HG02840 (cell line): ENCODE data around the gene CDK4.
"Not testable (repeated sequence)": the region's sequence is repeated elsewhere in the genome, so short reads cannot be mapped to it uniquely, and the experiment has no call there.

Experiments used
- ATAC-seq: cut with Tn5 transposase; IDR thresholded peaks from one replicate; pipeline ENCODE4 v1.9.1; 2021; ENCODE audit warnings: mild to moderate bottlenecking, moderate library complexity, moderate number of reproducible peaks; ENCODE audit not compliant: unreplicated experiment, low FRiP score

Gene CDK4

DNA sequence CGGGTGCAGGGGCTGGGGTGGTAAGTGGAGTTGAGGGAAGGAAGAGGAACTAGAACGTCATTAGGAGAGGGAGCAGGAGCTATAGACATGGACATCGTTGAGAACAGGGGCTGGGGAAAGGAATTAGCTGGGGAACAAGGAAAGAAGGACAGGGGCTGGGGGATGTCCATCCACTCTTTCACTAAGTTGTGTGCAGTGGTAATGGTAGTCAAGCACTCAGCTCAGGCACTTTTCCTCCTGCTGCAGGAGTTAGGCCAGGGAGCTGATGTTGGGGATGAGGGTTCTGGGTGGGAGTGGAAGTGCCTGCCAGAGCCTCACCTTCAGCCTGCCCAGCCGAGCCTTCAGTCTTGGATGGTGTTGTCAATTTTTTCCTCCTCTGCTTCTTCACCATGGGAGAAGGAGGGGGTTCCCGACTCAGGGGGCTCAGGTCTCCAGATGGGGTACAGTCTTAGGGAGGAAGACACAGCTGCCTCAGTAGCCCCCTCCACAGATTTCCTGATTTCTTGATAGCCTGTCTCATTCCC, 22.7 kb downstream of the CDK4 start:
- ATAC-seq = no peak

DNA sequence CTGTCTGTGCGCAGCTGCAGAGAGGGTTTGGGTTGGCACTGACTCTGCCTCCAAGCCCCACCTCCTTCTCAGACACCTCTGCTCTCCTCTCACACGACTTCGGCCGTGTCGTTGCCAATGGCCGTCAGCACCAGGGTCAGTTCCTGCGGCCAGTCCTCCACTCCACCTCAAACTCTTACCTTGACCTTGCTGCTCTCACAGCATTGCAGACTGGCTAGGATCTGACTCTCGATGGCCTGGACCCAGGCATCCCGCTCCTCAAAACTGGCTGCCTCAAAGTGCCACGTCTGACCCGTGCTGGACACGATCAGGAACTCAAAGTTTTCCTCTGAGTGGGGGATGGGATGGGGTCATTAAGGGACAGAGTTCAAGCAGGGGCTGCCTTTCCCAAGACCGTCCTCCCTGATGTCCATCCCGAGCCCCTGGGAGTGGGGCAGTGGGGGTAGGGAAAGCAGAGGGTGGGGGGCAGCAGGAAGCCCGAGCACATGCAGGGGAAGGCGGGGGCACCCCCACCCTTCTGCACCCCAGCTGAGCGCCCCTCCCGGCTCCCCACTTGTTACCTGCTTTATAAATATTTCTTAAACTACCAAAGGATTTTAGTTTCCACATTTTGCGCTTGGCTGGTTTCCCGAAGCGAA, 24.2 kb downstream of the CDK4 start:
- no peak for ATAC-seq

DNA sequence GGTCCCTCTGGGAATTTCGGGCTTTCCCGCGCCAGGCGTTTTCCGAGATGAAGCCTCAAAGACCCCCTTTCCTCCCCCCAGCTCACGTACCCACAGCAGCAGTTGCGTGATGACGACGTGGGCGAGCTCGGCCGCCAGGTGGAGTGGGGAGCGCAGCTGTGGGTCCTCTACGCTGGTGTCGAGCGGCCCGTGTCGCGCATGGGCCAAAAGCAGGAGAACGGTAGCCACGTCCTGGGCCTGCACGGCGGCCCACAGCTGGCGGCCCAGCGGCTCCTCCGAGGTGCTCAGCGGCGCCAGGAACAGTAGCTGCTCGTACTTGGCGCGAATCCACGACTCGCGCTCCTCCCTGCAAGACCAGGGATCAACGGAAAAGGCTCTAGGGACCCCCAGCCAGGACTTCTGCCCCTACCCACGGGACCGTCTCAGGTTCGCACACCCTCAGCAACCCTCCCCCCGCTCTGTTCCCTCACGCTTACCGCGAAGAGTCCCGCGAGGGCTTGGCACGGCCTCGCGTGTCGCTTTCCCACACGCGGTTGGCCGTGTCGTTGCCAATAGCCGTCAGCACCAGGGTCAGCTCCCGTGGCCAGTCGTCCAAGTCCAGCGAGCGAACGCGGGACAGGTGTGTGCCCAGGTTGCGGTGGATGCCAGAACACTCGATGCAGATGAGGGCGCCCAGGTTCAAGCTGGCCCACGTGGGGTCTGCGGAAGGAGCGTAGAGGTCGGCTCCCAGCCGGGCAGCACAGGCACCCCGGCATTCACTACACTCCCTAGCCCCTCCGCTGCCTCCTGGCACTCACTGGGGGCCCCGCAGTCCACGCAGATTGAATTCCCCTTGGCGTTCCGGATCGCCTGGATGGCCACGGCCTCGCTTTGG, 25.0 kb downstream of the CDK4 start:
- ATAC-seq = no peak

DNA sequence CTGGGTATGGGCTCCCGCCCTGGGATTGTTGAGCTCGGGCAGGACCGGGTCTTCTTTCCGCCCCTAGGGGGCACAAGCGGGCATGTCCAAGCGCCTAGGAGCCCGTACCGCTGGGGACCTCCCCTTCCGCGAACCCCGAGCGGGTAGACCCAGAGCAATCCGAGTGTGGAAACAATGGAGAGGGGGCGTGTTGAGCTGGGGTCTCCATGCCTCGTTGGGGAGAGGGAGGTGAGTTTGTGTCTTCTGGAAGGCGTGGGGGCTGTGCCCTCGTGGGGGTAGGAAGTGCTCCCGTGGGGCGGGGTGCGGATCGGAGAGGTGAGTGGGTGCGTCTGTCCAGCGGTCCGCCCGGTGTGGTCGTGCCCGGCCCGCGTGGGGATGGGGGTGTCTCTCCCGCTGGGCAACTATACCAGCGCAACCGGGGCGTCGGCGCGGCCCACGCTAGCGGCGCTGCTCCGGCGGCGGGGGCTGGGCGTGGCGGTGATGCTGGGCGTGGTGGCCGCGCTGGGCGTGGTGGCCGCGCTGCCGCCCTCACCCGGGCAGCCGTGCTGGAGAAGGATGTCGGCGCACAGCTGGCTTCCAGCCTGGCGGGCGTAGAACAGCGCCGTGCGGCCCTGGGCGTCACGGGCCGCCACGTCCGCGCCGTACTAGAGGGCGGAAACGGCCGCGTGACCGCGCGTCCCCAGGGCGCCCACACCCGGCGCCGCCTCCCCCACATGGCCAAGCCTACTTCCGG, 25.8 kb downstream of the CDK4 start:
- ATAC-seq = no peak

DNA sequence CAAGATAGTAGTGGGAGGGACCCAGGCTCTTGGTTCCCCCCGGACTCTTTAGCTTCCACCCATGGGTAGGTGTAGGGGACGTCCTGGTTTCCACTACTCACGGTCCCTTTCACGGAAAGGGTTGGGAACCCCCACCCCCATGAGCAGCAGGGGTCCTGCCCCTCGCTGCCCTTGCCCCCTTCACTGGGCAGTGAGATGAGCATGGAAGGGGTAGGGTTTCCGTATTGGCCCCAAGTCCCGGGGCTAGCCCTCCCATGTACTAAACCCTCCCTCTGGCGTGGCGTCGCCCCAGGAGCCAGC, 26.3 kb downstream of the CDK4 start:
- ATAC-seq = no peak

DNA sequence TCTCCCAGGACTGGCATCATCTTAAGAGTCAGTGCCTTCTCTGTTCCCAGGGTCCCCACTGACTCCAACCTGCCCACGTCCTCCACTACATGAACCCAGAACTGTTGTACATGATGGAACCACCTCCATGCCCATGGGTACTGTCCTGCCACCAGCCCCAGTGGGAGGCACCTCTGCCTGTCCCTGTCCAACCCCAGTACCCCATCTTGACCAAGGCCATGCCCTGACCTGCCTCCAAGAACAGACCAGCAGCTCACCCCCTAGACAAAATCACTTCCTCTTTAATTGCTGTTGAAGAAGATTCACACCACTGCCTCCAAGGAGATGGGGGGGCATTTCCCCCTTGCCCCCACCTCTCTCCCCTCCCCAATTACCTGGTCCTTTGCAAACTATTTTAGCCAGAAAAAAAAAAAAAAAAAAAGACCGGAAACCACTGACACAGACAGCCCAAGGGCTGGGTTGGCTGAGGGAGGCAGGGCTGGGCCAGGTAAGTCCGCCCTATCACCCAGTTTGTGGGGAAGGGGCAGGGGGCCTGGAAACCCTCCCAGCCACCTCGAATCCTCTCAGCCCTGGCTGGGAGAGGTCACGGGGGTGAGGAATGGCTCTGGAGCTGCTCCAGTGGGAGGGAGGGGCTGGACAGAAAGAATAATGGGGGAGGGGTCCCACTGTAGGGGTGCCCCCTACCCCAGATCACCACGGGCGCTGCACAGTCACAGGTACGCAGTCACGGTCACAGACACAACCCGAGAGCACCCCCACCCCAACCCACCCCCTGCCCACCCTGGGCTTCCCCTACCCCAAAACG, 27.0 kb downstream of the CDK4 start:
- no peak for ATAC-seq

DNA sequence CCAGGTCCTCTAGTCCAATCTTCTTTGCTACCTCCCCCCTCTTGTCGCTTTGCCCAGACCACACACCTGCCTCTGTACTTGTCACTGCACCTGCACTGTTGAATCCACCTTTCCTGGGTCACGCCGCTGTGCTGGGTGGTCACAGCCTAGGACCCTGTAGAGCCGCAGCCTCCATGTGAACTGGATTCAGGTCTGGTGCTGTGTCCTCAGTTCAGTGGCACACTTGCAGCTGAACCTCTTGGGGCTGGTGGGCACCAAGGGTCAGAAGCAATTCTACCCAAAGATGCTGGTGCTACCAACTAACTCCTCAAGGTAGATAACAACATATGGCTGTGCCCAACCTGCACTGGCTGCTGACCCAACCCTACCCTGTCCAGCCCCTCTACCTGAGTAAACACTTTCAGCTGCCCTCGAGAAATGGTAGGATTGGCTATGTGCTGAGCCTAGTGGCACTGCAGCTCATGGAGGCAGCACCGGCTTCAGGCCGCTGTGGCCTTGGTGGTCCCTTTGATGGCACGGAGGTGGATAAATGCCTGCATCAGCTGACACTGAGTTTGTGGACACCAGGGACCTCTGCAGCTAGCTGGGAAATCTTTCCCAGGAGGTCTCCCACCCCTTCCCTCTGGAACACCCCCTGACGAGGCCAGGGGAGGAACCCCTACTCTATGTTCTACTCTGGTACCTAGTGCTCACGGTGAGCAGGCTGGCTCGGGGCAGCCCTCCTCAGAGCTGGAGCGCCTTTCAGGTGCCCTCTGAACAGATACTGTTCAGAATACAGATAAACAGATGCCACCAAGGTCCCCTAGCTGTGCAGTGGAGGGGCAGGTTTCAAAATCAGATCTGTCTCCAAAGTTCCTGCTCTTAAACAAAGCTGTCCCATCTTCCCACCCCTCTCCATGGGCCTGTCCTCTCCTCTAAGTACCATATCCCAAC, 27.8 kb downstream of the CDK4 start:
- no peak for ATAC-seq

DNA sequence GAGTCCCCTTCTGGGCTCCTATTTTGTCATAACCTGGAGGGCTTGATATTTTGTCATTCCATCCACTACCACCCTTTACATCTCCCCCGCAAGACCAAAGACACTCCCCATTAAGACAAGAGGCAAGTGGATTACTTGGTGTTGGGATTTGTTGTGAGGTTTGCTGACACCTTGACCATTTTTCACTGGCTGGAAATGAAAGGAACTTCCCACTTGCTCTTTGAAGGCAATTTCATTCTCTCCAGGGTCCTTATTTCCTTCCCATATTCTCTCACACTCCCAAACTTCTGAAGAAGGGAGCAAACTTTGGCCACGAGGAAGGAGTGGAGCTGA, 28.5 kb downstream of the CDK4 start:
- no peak for ATAC-seq

DNA sequence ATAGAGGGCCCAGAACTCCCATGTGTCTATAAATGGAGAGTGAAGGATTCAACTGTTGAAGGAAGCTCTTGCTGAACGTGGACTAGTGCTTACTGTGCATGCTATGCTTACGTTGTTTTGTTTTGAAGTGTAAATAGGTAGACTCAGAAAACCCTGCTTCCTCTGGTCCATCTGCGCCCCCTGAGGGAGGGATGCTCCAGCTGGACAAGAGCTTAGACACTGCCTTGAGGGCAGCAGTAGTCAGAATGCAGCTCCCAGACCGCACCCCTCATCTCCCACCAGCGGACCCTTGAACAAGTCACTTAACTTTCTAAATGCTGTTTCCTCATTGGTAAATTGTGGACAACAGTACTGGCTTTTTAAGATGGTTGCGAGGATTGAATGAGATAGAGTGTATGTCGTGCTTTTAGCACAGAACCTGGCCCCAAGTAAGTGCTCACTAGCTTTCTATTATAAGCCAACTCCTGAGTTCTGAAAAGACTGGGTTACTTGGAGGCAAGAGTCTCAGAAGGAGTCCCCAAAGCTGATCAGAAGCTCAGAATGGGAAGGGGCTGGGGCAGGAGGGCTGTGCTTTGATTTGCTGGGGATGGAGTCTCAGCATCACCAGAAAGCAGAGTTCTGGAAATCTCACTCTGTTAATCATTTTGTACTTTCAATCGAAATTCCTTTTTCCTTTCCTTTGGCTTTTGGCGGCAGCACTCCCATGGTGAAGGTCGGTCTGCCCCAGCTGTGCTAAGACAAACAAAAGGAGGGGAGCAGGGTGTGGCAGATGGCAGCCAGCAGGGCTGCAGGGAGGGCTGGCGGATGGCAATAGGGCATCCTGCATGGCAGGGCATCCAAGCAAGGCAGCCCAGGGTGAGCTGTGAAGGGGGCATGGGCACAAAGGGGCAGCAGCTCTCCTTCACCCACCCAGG, 29.1 kb downstream of the CDK4 start:
- no peak for ATAC-seq

DNA sequence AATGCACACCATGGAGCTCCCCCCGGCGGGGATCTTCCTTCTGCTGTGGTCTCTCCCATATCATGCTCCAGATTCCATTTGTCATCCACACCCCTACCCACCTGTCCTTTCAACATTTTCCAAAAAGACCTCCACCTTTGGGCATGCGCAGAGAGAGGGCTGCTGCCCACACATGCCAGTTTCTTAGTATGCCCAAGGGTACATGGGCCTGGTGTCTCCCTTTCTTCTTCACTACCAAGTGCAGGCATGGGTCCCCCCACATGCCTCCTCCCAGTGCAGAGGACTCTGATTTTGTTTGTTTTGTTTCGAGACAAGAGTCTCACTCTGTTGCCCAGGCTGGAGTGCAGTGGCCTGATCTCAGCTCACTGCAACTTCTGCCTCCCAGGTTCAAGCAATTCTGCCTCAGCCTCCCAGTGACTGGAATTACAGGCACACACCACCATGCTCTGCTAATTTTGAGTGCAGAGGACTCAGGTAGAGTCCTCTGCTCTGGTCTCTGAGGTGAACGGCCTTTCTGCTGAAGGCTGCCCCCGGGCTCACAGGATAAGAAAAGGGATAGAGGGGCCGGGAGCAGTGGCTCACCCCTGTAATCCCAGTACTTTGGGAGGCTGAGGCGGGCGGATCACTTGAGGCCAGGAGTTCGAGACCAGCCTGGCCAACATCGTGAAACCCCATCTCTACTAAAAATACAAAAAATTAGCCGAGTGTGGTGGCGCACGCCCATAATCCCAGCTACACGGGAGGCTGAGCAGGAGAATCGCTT, 30.1 kb downstream of the CDK4 start:
- ATAC-seq = not testable (repeated sequence)

DNA sequence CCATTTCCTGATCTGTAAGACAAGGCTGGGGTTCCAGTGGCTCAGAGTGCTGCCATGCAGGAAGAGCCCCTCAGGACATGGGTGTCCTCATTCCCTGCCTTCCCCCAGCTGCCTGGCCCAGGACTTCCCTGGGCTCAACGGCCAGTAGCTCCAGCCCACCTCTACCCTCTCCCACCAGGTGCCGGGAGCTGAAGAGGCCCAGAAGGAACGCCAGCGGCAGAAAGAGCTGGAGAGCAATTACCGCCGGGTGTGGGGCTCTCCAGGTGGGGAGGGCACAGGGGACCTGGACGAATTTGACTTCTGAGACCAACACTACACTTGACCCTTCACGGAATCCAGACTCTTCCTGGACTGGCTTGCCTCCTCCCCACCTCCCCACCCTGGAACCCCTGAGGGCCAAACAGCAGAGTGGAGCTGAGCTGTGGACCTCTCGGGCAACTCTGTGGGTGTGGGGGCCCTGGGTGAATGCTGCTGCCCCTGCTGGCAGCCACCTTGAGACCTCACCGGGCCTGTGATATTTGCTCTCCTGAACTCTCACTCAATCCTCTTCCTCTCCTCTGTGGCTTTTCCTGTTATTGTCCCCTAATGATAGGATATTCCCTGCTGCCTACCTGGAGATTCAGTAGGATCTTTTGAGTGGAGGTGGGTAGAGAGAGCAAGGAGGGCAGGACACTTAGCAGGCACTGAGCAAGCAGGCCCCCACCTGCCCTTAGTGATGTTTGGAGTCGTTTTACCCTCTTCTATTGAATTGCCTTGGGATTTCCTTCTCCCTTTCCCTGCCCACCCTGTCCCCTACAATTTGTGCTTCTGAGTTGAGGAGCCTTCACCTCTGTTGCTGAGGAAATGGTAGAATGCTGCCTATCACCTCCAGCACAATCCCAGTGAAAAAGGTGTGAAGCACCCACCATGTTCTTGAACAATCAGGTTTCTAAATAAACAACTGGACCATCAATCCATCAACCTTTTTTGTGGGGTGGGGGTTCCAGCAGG, 31.2 kb downstream of the CDK4 start:
- ATAC-seq = no peak

DNA sequence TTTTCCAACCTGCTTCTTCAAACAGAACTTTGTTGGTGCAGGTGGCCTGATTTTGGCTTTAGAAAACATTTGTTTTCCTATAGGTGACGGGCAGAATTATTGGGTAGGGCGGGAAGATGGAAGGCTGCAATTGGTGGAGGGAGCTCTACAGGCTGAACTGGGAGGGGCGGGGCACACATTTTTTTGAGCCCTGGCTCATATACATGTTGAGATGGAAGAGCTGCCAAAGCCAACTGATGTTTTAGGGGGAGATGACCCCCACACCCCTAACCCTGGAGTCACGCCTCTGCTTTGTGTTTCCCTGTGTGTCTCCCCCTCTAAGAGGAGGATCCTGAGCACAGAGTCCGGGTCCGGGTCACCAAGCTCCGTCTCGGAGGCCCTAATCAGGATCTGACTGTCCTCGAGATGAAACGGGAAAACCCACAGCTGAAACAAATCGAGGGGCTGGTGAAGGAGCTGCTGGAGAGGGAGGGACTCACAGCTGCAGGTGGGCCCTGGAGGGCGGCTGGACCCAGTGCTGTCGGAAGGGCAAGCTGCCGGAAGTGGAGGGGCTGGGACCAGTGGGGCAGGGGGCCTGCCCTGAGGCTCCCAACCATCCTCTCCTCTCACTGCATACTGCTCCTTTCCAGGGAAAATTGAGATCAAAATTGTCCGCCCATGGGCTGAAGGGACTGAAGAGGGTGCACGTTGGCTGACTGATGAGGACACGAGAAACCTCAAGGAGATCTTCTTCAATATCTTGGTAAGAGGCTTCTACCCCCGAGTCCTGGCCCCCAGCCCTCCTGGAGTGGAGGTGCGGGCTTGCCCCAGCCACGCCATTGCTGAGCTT, 32.1 kb downstream of the CDK4 start:
- no peak for ATAC-seq

DNA sequence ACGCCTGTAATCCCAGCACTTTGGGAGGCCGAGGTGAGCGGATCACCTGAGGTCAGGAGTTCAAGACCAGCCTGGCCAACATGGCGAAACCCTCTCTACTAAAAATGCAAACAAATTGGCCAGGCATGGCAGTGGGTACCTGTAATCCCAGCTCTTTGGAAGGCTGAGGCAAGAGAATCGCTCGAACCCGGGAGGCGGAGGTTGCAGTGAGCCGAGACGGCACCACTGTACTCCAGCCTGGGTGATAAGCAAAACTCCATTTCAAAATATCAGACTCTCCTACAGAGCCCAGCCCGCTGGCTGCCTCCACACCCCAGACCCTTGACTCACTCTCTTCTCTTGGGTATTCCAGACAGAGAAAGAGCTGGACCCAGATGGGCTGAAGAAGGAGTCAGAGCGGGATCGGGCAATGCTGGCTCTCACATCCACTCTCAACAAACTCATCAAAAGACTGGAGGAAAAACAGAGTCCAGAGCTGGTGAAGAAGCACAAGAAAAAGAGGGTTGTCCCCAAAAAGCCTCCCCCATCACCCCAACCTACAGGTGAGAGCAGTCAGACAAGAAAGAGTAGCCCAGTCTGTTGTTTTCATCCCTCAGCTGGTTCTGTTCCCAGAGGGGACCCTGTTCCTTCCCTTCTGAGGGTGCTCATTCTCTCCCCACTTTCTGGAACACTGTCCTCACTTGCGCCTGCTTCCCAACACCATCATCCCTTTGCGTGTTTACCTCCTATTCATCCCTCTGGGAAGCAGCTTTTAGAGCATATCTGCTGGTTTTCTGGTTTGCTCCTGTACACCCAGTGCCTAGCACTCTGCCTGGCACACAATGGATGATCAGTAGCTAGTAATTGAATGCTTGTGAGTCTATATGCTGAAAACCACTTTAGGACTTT, 33.2 kb downstream of the CDK4 start:
- no peak for ATAC-seq

DNA sequence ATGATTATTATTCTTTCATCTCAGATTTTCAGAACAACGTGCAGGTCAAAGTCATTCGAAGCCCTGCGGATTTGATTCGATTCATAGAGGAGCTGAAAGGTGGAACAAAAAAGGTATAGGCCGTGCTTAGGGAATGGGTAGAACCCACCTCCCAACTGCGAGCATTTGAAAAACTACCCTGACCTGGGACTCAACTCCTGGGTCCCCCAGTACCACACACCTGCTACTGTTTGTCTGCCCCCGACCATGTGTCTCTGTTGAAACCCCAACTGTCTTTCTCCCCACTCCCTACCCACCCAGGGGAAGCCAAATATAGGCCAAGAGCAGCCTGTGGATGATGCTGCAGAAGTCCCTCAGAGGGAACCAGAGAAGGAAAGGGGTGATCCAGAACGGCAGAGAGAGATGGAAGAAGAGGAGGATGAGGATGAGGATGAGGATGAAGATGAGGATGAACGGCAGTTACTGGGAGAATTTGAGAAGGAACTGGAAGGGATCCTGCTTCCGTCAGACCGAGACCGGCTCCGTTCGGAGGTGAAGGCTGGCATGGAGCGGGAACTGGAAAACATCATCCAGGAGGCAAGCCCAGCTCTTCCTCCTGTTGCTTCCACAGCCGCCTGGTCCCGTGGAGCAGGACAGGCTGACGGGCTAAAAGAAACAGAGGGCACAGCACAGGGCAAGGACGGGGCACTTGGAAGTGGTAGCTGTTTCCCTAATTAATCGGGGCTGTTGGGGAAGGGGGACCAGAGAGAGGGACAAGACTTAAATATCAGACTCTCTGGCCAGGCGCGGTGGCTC, 34.1 kb downstream of the CDK4 start:
- ATAC-seq = no peak
